ENCODE results near the gene CRY2. TPM values are rescaled to one million over a fixed set of nuclear protein-coding genes. Genes with fewer than 3 reads are reported as not detected.

The CRY2 gene
- total RNA-seq, 2 experiments from 2014 or later: 248 TPM

DNA sequence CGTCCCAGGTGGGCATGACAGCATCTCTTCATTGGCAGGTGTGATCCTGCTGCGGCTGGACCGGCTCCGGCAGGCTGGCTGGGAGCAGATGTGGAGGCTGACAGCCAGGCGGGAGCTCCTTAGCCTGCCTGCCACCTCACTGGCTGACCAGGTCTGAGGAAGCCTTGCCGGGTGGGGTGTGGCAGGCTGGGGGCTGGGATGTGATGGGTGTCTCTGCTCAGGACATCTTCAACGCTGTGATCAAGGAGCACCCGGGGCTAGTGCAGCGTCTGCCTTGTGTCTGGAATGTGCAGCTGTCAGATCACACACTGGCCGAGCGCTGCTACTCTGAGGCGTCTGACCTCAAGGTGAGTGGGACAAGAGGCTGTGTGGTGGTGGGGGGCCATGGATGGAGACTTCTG lies 78.7 kb downstream of the CRY2 start:
- POLR2A ChIA-PET: interaction anchor here (2.0 kb wide), 1 partner anchor 8 kb away, joined by 11 read pairs; the partner anchor contains the start of gene PEX16
- no peaks in the 10 kb centered on the region for H3K36me3 ChIP-seq (ENCODE audit: insufficient read depth, low read length)
- H3K27ac Mint-ChIP-seq: no peak overlapping the region
- H3K36me3 Mint-ChIP-seq (ENCODE audit: low read depth): peaks cover 9% of the 10 kb centered on the region
- H3K4me3 ChIP-seq (ENCODE audit: low read length): no peak overlapping the region
- intact Hi-C loops (cut with DNase I, micrococcal nuclease): no loop called here
- DNase-seq (peak in 1 of 14 experiments; percentile 14), ATAC-seq (ENCODE audit: poor library complexity) (no peak)
- CTCF ChIA-PET: interaction anchor here (1.5 kb wide), 1 partner anchor 8 kb away, joined by 3 read pairs; the partner anchor contains the start of gene PEX16
- H3K4me1 ChIP-seq (ENCODE audit: insufficient read depth, low read length): peaks cover 56% of the 10 kb centered on the region
- H3K27ac ChIP-seq (ENCODE audit: low read depth in 1 of 2, low read length in 2 of 2): no peak overlapping the region
- peaks cover 0 to 3% of the 10 kb centered on the region in 2 experiments for H3K9me3 ChIP-seq (ENCODE audit: control insufficient read depth in 1 of 2, insufficient read depth in 1 of 2, low read length in 2 of 2)
- H3K4me1 Mint-ChIP-seq (ENCODE audit: low read depth): peaks cover 26% of the 10 kb centered on the region
- peaks cover 4 to 6% of the 10 kb centered on the region in 2 experiments for H3K27me3 ChIP-seq (ENCODE audit: control insufficient read depth in 1 of 2, insufficient read depth in 2 of 2, low read length in 2 of 2)
- H3K9me3 Mint-ChIP-seq: no peaks in the 10 kb centered on the region
- H3K4me3 Mint-ChIP-seq: no peak overlapping the region
- H3K27me3 Mint-ChIP-seq: peaks cover 14% of the 10 kb centered on the region
- TF ChIP-seq, protein P1, sequence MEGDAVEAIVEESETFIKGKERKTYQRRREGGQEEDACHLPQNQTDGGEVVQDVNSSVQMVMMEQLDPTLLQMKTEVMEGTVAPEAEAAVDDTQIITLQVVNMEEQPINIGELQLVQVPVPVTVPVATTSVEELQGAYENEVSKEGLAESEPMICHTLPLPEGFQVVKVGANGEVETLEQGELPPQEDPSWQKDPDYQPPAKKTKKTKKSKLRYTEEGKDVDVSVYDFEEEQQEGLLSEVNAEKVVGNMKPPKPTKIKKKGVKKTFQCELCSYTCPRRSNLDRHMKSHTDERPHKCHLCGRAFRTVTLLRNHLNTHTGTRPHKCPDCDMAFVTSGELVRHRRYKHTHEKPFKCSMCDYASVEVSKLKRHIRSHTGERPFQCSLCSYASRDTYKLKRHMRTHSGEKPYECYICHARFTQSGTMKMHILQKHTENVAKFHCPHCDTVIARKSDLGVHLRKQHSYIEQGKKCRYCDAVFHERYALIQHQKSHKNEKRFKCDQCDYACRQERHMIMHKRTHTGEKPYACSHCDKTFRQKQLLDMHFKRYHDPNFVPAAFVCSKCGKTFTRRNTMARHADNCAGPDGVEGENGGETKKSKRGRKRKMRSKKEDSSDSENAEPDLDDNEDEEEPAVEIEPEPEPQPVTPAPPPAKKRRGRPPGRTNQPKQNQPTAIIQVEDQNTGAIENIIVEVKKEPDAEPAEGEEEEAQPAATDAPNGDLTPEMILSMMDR (IDR thresholded peaks at IDR 0.05): no peak

DNA sequence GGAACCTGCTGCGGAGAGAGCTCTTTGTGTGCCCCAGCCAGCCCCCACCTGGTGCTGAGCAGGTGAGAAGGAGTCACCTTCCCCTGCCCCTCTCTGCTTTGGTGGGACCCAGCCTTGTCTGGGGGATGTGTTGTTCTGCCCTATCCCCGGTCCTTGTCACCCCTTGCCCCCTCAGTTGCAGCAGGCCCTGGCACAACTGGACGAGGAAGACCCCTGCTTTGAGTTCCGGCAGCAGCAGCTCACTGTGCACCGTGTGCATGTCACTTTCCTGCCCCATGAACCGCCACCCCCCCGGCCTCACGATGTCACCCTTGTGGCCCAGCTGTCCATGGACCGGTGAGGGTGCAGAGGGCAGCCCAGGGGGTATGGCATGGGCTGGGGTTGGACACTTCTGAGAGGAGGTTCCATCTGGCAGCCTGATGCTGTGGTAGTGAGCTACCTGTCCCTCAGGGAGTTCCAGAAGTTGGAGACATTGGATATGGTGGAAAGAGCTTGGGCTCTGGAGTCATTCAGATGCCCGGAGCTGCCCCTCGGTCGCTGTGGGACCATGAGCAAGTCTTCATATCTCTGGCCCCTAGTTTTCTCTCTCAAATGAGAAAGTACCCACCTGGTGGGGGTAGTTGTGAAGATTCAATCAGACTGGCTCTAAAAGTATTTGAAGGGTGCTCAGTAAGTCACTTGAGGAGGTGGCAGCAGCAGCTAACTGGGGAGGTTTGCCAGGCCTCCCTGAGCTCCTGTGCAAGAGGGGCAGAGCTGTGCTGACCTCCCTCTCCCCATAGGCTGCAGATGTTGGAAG lies 79.5 kb downstream of the CRY2 start:
- peaks cover 56% of the 10 kb centered on the region for H3K4me1 ChIP-seq (ENCODE audit: insufficient read depth, low read length)
- intact Hi-C loops (cut with DNase I, micrococcal nuclease): no loop called here
- no peak overlapping the region for H3K4me3 Mint-ChIP-seq
- POLR2A ChIA-PET: interaction anchor here (2.0 kb wide), 1 partner anchor 9 kb away, joined by 11 read pairs; the partner anchor contains the start of gene PEX16
- TF ChIP-seq, protein P1 (IDR thresholded peaks at IDR 0.05): no peak
- H3K9me3 Mint-ChIP-seq: no peaks in the 10 kb centered on the region
- DNase-seq (peak in 1 of 14 experiments; percentile 10), ATAC-seq (ENCODE audit: poor library complexity) (no peak)
- peaks cover 3% of the 10 kb centered on the region for H3K36me3 ChIP-seq (ENCODE audit: insufficient read depth, low read length)
- H3K36me3 Mint-ChIP-seq (ENCODE audit: low read depth): peaks cover 13% of the 10 kb centered on the region
- H3K4me3 ChIP-seq (ENCODE audit: low read length): no peak overlapping the region
- peaks cover 28% of the 10 kb centered on the region for H3K4me1 Mint-ChIP-seq (ENCODE audit: low read depth)
- H3K27me3 Mint-ChIP-seq: peaks cover 9% of the 10 kb centered on the region
- CTCF ChIA-PET: interaction anchor here (1.5 kb wide), 1 partner anchor 9 kb away, joined by 3 read pairs; the partner anchor contains the start of gene PEX16
- H3K27ac Mint-ChIP-seq: peak overlapping the region; percentile 33
- H3K9me3 ChIP-seq (ENCODE audit: control insufficient read depth in 1 of 2, insufficient read depth in 1 of 2, low read length in 2 of 2): peaks cover 0 to 3% of the 10 kb centered on the region in 2 experiments
- no peak overlapping the region for H3K27ac ChIP-seq (ENCODE audit: low read depth in 1 of 2, low read length in 2 of 2)
- peaks cover 4% of the 10 kb centered on the region in 2 experiments for H3K27me3 ChIP-seq (ENCODE audit: control insufficient read depth in 1 of 2, insufficient read depth in 2 of 2, low read length in 2 of 2)

DNA sequence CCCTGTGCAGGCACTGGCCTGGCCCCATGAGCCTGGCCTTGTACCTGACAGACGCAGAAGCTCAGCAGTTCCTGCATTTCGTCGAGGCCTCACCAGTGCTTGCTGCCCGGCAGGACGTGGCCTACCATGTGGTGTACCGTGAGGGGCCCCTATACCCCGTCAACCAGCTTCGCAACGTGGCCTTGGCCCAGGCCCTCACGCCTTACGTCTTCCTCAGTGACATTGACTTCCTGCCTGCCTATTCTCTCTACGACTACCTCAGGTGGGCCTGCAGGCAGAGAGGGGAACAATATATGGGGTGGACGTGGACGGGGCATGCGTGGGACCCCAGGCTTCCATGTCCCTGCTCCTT lies 80.0 kb downstream of the CRY2 start:
- H3K4me1 ChIP-seq (ENCODE audit: insufficient read depth, low read length): peaks cover 56% of the 10 kb centered on the region
- H3K4me3 Mint-ChIP-seq: peak overlapping the region; percentile 38
- H3K36me3 Mint-ChIP-seq (ENCODE audit: low read depth): peaks cover 13% of the 10 kb centered on the region
- H3K9me3 ChIP-seq (ENCODE audit: control insufficient read depth in 1 of 2, insufficient read depth in 1 of 2, low read length in 2 of 2): no peaks in the 10 kb centered on the region
- no peaks in the 10 kb centered on the region for H3K9me3 Mint-ChIP-seq
- intact Hi-C loops (cut with DNase I, micrococcal nuclease): no loop called here
- peaks cover 0 to 4% of the 10 kb centered on the region in 2 experiments for H3K27me3 ChIP-seq (ENCODE audit: control insufficient read depth in 1 of 2, insufficient read depth in 2 of 2, low read length in 2 of 2)
- TF ChIP-seq, protein P1 (IDR thresholded peaks at IDR 0.05): no peak
- H3K36me3 ChIP-seq (ENCODE audit: insufficient read depth, low read length): peaks cover 8% of the 10 kb centered on the region
- CTCF ChIA-PET: interaction anchor here (1.5 kb wide), 1 partner anchor 10 kb away, joined by 3 read pairs; the partner anchor contains the start of gene PEX16
- H3K4me3 ChIP-seq (ENCODE audit: low read length): no peak overlapping the region
- H3K27me3 Mint-ChIP-seq: peaks cover 9% of the 10 kb centered on the region
- POLR2A ChIA-PET: interaction anchor here (2.0 kb wide), 1 partner anchor 10 kb away, joined by 11 read pairs; the partner anchor contains the start of gene PEX16
- peak overlapping the region; percentile 33 for H3K27ac Mint-ChIP-seq
- DNase-seq (peak in 2 of 14 experiments; percentile 12 to 35), ATAC-seq (ENCODE audit: poor library complexity) (no peak)
- H3K27ac ChIP-seq (ENCODE audit: low read depth in 1 of 2, low read length in 2 of 2): no peak overlapping the region
- H3K4me1 Mint-ChIP-seq (ENCODE audit: low read depth): peaks cover 30% of the 10 kb centered on the region

All from CD4-positive, alpha-beta T cell (primary cell).